GM19397 (cell line): ENCODE results near the gene GDF15.
"Not testable (repeated sequence)": the region's sequence is repeated elsewhere in the genome, so short reads cannot be mapped to it uniquely, and the experiment has no call there.

Source experiments
- ATAC-seq: cut with Tn5 transposase; IDR thresholded peaks from one replicate; pipeline ENCODE4 v1.9.1; 2021; ENCODE audit warnings: mild to moderate bottlenecking, moderate library complexity; ENCODE audit not compliant: unreplicated experiment

The GDF15 gene

GRCh38 chr19:18385675-18386542 is at the start of gene GDF15:
Gene GDF15 (plus strand): TSS chr19:18386158. CDS start chr19:18386190, 32 bp downstream.
- no peak for ATAC-seq

DNA sequence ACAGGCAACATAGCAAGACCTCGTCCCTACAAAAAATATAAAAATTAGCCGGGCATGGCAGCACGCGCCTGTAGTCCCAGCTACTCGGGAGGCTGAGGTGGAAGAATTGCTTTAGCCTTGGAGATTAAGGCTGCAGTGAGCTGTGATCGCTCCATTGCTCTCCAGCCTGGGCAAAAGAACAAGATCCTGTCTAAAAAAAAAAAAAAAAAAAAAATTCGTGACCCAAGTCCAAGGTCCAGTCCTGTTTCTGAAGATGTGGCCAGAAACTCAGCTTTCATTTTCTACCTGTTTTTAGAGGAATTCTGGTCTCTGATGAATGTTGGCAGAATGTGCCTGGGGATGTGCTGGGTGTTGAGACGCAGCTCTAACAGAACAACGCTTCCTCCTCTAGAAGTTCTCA is 47.4 kb upstream of the GDF15 start:
- ATAC-seq = no peak

GRCh38 chr19:18339723-18340122 is 46.2 kb upstream of the GDF15 start:
- no peak for ATAC-seq

DNA sequence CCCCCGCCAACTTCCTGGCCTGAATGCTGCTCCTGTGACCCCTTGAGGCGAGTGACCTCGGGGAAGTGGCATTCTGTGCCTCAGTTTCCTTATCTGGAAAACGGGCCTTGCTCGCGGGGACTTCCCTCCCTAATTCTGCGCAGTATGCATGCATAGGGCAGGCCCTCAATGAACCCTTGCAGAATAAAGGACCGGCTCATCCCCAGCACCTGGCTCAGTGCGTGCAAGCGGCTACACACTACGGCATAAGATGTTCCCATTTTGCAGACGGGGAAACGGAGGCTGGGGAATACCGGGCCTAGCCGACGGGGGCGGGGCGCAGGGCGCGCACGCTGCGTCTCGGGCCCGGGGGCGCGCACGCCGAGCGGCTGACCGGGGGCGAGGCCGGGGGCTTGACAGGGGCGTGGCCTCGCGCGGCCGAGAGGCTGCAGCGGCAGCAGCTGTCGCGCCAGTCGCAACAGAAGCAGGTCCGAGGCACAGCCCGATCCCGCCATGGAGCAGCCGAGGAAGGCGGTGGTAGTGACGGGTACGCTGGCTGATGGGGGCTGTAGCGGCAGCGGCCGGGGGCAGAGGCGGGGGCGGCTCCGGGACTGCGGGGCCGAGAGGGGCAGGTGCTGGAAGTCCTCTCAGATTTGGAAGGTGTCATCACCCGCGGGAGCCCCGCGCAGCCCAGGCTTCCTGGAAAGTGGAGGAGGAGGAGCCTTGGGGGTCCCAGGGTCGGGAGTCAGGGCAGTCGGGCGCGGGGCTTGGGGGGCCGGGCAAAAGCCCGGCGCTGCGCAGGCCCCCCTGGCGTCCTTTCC is 45.6 kb upstream of the GDF15 start, which contains the start of gene PGPEP1:
Gene PGPEP1, plus strand, starts transcription at position 409 of the 800 bp plus-strand sequence. Its CDS starts 84 bp downstream, at position 493.
- ATAC-seq = peak; percentile 61

GRCh38 chr19:18340990-18341868 is 44.7 kb upstream of the GDF15 start:
- ATAC-seq = no peak

DNA sequence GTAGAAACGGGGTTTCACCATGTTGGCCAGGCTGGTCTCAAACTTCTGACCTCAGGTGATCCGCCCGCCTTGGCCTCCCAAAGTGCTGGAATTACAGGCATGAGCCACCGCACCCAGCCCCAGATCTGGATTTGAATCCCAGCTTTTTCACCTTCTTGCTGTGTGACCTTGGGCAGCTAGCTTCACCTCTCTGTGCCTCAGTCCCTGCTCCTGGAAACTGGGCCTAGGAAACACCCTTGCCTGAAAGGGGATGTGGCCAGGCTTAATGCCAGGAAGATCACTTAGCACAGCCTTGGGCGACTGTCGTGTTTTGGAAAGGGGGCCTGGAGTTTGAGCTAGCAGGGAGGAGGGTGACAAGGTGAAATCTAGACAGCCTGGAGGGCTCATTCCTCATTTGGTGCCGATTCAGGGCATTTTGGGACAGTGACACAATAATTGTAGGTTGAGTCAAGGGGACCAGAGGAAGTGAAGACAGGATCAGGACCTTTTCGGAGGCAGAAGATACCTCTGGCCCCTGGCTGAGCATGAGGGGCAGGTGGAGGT is 43.8 kb upstream of the GDF15 start:
- ATAC-seq = no peak

DNA sequence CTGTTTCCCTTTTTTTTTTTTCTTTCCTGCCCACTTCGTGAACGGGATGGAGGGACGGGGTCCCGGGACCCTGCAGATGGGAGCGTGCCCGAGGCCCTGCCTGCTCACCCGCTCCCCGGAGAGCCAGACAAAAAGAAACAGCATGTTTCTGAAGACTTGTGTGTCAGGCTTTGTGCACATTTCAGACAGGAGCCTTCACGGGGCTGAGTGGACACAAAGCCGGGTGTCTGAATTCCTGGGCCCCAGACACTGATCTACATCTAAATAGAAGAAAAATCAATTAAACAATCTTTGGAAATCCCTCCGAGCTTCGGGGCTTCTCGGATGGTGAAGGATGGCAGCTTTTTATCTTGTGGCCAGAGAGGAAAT is 41.4 kb upstream of the GDF15 start:
- no peak for ATAC-seq

DNA sequence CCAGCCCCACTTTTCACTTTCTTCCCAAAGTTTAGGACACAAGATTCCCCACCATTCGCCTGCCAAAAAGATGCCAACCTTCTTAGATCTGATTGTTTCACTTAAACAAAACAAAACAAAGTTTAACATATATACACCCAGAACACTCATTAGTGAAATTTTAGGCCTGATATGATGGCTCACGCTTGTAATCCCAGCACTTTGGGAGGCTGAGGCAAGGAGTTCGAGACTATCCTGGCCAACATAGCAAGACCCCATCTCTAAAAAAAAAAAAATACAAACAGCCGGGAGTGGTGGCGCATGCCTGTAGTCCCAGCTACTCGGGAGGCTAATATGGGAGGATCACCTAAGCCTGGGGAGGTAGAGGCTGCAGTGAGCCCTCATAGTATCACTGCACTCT is 40.7 kb upstream of the GDF15 start:
- ATAC-seq = no peak

GRCh38 chr19:18346091-18346490 is 39.9 kb upstream of the GDF15 start:
- ATAC-seq = no peak

DNA sequence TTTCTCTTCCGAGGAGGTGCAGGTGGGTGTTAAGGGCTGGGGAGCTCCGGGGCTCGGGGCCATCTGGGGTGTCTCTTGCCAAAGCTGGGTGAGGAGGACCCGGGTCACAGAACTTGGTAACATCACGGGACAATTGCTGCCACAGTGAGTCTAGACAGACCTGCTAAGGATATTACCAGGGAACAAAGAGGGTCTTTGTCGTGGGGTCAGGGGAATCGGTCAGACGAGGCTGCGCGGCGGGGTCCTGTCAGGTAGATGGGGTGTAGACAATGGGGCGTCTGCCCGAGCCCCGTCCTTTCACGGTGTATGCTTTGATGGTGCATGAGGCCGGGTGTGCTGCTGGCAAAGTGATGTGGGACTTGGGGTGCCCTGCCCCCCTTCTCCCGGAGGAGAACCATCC is 37.8 kb upstream of the GDF15 start:
- ATAC-seq = no peak

DNA sequence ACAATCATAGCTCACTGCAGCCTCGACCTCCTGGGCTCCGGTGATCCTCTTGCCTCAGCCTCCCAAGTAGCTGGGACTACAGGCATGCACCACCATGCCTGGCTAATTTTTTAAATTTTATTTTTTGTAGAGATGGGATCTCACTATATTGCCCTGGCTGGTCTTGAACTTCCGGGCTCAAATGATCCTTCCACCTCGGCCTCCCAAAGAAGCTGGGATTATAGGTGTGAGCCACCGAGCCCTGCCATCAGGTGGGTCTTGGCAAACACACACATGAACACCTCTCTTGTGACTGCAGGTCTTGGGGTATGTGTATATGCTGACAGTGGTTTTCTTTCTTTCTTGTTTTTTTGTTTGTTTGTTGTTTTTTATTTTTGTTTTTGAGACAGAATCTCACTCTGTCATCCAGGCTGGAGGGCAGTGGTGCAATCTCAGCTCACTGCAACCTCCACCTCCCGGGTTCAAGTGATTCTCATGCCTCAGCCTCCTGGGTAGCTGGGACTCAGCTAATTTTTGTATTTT is 37.1 kb upstream of the GDF15 start:
- ATAC-seq = not testable (repeated sequence)

- no peak for ATAC-seq
These were observed 36.3 kb upstream of the GDF15 start for GRCh38 chr19:18349524-18350128.

DNA sequence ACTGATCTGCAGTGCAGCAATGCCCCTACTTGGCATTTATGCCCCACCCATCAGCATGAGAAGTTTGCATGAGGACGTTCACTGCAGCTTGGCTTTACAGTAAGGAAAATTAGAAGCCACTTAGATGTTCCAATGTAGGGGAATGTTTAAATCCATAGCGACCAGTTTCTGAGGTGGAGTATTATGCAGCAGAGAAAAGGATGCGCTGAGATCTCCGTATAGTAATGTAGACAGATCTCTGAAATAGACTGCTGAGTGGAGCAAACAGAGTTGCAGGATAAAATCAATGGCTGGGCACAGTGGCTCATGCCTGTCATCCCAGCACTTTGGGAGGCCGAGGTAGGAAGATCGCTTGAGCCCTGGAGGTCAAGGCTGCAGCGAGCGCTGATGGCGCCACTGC is 35.5 kb upstream of the GDF15 start:
- ATAC-seq = no peak

DNA sequence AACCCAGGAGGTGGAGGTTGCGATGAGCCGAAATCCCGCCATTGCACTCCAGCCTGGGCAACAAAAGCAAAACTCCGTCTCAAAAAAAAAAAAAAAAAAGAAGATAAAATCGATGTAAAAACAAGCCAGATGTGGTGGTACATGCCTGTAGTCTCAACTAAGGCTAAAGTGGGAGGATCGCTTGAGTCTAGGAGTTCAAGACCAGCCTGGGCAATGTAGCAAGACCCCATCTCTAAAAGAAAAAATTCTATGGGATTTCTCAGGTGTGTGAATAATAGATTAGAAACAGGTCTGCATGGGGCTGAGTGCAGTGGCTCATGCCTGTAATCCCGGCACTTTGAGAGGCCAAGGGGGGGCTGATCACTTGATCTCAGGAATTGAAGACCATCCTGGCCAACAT is 34.4 kb upstream of the GDF15 start:
- no peak for ATAC-seq

GRCh38 chr19:18353378-18354005 is 32.5 kb upstream of the GDF15 start:
- ATAC-seq = no peak

- ATAC-seq = not testable (repeated sequence)
These were observed 31.2 kb upstream of the GDF15 start for GRCh38 chr19:18354743-18355142.

GRCh38 chr19:18357041-18357440 is 28.9 kb upstream of the GDF15 start:
- ATAC-seq = no peak

GRCh38 chr19:18361646-18362045 is 24.3 kb upstream of the GDF15 start:
- ATAC-seq = no peak

- ATAC-seq = no peak
These were observed 22.9 kb upstream of the GDF15 start for GRCh38 chr19:18362934-18363542.
